ENCODE results near the gene NSMCE1. TPM values are rescaled to one million over a fixed set of nuclear protein-coding genes. Genes with fewer than 3 reads are reported as not detected.

Gene NSMCE1
- total and polyA plus RNA-seq, 2 of the 8 experiments (the other 6 are each of a cell fraction or from before 2014, with no cell fraction given): 8.1 to 16.6 TPM

GRCh38 chr16:27259710-27260109 lies 8.9 kb downstream of the NSMCE1 start:
- no peak for FAIRE-seq
- no peak overlapping the region for H2AK5ac ChIP-seq (ENCODE audit: low read depth, low read length)
- H3K23me2 ChIP-seq (ENCODE audit: low read depth, low read length): no peaks in the 10 kb centered on the region
- no peak overlapping the region for H2BK120ac ChIP-seq (replicated peaks; ENCODE audit: low read depth, low read length)
- no peak overlapping the region for H4K5ac ChIP-seq (ENCODE audit: insufficient read length, low read depth, low read length)
- H3K9ac ChIP-seq (replicated peaks in 1 of 4; ENCODE audit: extremely low read depth in 1 of 4, low read depth in 3 of 4, low read length in 3 of 4): no peak overlapping the region
- H3K36me3 ChIP-seq (ENCODE audit: control insufficient read depth in 2 of 4, insufficient read depth in 4 of 4, low read length in 3 of 4): no peaks in the 10 kb centered on the region; a peak in 1 of 8 replicates
- H2BK12ac ChIP-seq (ENCODE audit: low read depth, low read length): no peak overlapping the region
- no peak overlapping the region for H3K27ac ChIP-seq (ENCODE audit: low read depth, low read length)
- no peak for TF ChIP-seq E2F6 (IDR thresholded peaks at IDR 0.05)
- no peak for TF ChIP-seq EP300 (IDR thresholded peaks at IDR 0.05; ENCODE audit: borderline replicate concordance in 1 of 2, low read depth in 2 of 2, low read length in 2 of 2)
- TF ChIP-seq JUN (IDR thresholded peaks at IDR 0.05; ENCODE audit: low read depth, low read length): no peak
- TF ChIP-seq CTBP2 (IDR thresholded peaks at IDR 0.05; ENCODE audit: borderline replicate concordance, insufficient read depth, insufficient read length, low read length): no peak
- no peak for TF ChIP-seq NANOG (IDR thresholded peaks at IDR 0.05; ENCODE audit: insufficient read depth, low read depth, low read length, poor library complexity, severe bottlenecking)
- no peak for TF ChIP-seq ZNF274 (IDR thresholded peaks at IDR 0.05; ENCODE audit: borderline replicate concordance, extremely low read depth, low read length)
- no peak for TF ChIP-seq RAD21 (IDR thresholded peaks at IDR 0.05 in 1 of 2, conservative IDR thresholded peaks at IDR 0.05 in 1 of 2; ENCODE audit: low read depth in 2 of 2, low read length in 2 of 2)
- no peak for TF ChIP-seq KDM1A (IDR thresholded peaks at IDR 0.05; ENCODE audit: borderline replicate concordance, low read length)
- H3K27me3 ChIP-seq (replicated peaks in 1 of 4; ENCODE audit: control insufficient read depth in 3 of 4, extremely low read depth in 1 of 4, insufficient read depth in 3 of 4, low read length in 3 of 4): no peaks in the 10 kb centered on the region
- peak in 1 of 2 experiments; percentile 14 for DNase-seq (ENCODE audit: low read depth in 1 of 2, low spot score in 2 of 2)
- no peak overlapping the region for H3K18ac ChIP-seq (ENCODE audit: extremely low read depth, low read length)
- H3K23ac ChIP-seq (ENCODE audit: insufficient read length): no peak overlapping the region
- no peak overlapping the region for H2BK5ac ChIP-seq (ENCODE audit: low read depth, low read length)
- H3K9me3 ChIP-seq (ENCODE audit: insufficient read depth in 2 of 2, low read depth in 1 of 2, low read length in 1 of 2): no peaks in the 10 kb centered on the region
- POLR2A ChIA-PET (ENCODE audit: partially characterized antibody): interaction anchor here (1.1 kb wide), 1 partner anchor 39 kb away, joined by 4 read pairs; no protein-coding TSS in a partner anchor
- H3K14ac ChIP-seq (ENCODE audit: insufficient read length): no peak overlapping the region
- H2AFZ ChIP-seq (ENCODE audit: low read length): no peak overlapping the region
- H2BK20ac ChIP-seq (ENCODE audit: low read length): no peak overlapping the region
- H3K4me1 ChIP-seq (replicated peaks in 1 of 4; ENCODE audit: control insufficient read depth in 3 of 4, insufficient read depth in 4 of 4, low read length in 3 of 4): peaks cover 0 to 6% (median 3%) of the 10 kb centered on the region in 4 experiments; a peak in 3 of 7 replicates
- H3K56ac ChIP-seq (replicated peaks; ENCODE audit: insufficient read length, low read depth, low read length): no peak overlapping the region
- H3K4ac ChIP-seq (replicated peaks; ENCODE audit: insufficient read length, low read depth, low read length): no peak overlapping the region
- H2BK15ac ChIP-seq (ENCODE audit: low read length): no peak overlapping the region
- no peaks in the 10 kb centered on the region for H4K20me1 ChIP-seq (replicated peaks in 1 of 2; ENCODE audit: control insufficient read depth in 1 of 2, insufficient read depth in 2 of 2, low read length in 2 of 2)
- no peak overlapping the region for H4K8ac ChIP-seq (ENCODE audit: extremely low read depth, insufficient read depth, low read length)
- H3K4me2 ChIP-seq (ENCODE audit: insufficient read depth in 1 of 2, low read depth in 2 of 2, low read length in 2 of 2): no peak overlapping the region
- 81% methylated on average over 4 of the region's 4 CpGs; no CpG with 5 or more reads in 1 of the 2 experiments for WGBS, 2 experiments (ENCODE audit: extremely low coverage in 1 of 2, insufficient coverage in 1 of 2, insufficient read length in 1 of 2, insufficient replicate concordance in 2 of 2, low coverage in 1 of 2, low lambda C conversion rate in 2 of 2, missing lambda C conversion rate in 1 of 2)
- H3K79me1 ChIP-seq (ENCODE audit: low read depth, low read length): peaks cover 3% of the 10 kb centered on the region; the same call in 1 of the 2 replicates
- H3K79me2 ChIP-seq (ENCODE audit: control insufficient read depth in 1 of 2, insufficient read depth in 2 of 2, low read length in 2 of 2): no peaks in the 10 kb centered on the region
- H3K4me3 ChIP-seq (ENCODE audit: extremely low read depth in 1 of 4, insufficient read depth in 2 of 4, low read depth in 3 of 4, low read length in 4 of 4): no peak overlapping the region
- no peak overlapping the region for H4K91ac ChIP-seq (replicated peaks; ENCODE audit: insufficient read length, low read length)
- CTCF ChIA-PET (ENCODE audit: partially characterized antibody): interaction anchor here (1.6 kb wide), 1 partner anchor 24 kb away, joined by 6 read pairs; no protein-coding TSS in a partner anchor

Data from H1 (cell line).